ENCODE measurements around the gene UTS2B. TPM values are rescaled to one million over a fixed set of nuclear protein-coding genes. Genes with fewer than 3 reads are reported as not detected.

UTS2B gene
- total RNA-seq, 1 donor from 2014 or later, result 0.70 TPM

DNA sequence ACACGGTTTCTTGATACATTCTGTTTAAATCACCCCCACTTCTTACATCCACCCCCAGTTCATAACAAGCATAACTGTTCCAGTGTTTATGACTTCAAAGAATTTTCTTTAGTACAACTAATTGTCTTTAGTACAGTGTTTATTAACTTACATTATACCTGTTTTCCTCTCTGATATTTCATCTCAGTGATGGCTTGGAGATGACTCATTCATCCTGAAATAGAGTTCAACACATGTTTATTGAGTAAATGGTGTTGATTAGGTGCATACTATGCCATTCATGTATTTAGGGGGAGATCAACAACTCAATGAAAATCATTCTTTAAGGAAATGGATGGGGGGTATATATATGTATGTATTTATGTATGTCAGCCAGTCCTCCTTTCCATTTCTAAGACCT lies 21.7 kb upstream of the UTS2B start:
- H3K4me1 Mint-ChIP-seq, result peaks cover 22% of the 10 kb centered on the region
- no peaks in the 10 kb centered on the region for H3K27me3 Mint-ChIP-seq (ENCODE audit: low read depth)
- H3K4me3 Mint-ChIP-seq, result no peak overlapping the region
- no peak for DNase-seq (ENCODE audit: low read depth, low spot score)
- no peaks in the 10 kb centered on the region for H3K36me3 Mint-ChIP-seq (ENCODE audit: low read depth)
- H3K9me3 Mint-ChIP-seq, result no peaks in the 10 kb centered on the region
- TF ChIP-seq, protein P1, sequence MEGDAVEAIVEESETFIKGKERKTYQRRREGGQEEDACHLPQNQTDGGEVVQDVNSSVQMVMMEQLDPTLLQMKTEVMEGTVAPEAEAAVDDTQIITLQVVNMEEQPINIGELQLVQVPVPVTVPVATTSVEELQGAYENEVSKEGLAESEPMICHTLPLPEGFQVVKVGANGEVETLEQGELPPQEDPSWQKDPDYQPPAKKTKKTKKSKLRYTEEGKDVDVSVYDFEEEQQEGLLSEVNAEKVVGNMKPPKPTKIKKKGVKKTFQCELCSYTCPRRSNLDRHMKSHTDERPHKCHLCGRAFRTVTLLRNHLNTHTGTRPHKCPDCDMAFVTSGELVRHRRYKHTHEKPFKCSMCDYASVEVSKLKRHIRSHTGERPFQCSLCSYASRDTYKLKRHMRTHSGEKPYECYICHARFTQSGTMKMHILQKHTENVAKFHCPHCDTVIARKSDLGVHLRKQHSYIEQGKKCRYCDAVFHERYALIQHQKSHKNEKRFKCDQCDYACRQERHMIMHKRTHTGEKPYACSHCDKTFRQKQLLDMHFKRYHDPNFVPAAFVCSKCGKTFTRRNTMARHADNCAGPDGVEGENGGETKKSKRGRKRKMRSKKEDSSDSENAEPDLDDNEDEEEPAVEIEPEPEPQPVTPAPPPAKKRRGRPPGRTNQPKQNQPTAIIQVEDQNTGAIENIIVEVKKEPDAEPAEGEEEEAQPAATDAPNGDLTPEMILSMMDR (conservative IDR thresholded peaks at IDR 0.05), result no peak
- no peak overlapping the region for H3K27ac Mint-ChIP-seq (ENCODE audit: unreplicated experiment)

DNA sequence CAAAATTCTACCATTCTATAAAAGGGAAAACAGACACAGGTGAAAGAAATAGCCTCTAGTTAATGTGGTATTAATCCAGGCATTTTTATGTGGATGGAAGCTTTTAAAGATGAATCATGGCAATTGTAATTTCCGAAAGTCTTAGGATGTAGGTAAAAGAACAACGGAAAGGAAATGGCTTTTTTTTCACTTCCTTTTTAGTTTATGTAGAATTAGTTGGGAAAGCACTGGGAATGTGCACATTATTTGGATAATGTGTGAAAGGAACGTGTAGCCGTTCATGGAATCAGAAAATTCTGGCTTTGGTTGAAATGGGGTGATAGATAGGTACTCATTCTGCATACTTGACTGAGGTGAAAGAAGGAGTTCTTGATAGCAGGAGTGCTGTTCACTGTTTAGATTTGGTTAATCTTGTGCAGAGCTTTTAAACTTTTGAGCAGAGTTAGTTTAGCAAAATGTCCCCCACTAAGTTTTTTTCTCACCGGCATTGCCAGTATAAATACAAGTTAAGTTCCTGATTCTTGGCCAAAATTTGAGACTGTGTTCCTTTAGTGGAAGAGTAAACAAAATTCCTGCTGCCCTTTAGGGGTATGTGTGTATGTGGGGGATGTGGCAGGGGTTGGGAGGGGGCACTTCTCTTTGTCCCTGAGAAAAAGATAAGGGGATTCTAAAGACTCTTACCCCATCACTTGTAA lies 20.2 kb upstream of the UTS2B start:
- H3K9me3 Mint-ChIP-seq, result no peaks in the 10 kb centered on the region
- no peak overlapping the region for H3K4me3 Mint-ChIP-seq
- TF ChIP-seq, protein P1 (conservative IDR thresholded peaks at IDR 0.05), result no peak
- H3K36me3 Mint-ChIP-seq (ENCODE audit: low read depth), result no peaks in the 10 kb centered on the region
- no peaks in the 10 kb centered on the region for H3K27me3 Mint-ChIP-seq (ENCODE audit: low read depth)
- DNase-seq (ENCODE audit: low read depth, low spot score), result no peak
- H3K27ac Mint-ChIP-seq (ENCODE audit: unreplicated experiment), result peak overlapping the region; percentile 63
- H3K4me1 Mint-ChIP-seq, result peaks cover 22% of the 10 kb centered on the region

DNA sequence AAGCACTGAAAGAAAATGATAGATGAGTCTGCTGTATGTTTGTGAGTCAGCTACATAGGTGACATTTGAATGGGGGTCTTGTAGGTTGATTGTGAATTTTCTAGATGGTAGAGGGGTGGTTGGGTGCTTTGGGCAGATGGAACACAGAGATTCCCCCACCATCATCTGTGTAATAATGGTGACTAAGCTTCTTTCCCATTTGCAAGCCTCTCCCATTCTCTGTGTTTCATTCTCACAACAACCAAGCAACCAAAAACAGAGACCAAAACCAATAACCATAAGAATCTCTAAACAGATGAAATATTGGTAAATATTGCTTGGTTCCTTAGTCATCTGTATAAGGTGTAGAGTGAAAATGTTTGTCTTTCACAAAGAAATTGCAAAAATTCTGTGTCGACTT lies 17.8 kb upstream of the UTS2B start:
- Mint-ChIP-seq H3K27ac (ENCODE audit: unreplicated experiment) (no peak overlapping the region), H3K36me3 (ENCODE audit: low read depth) (no peaks in the 10 kb centered on the region), H3K27me3 (ENCODE audit: low read depth) (no peaks in the 10 kb centered on the region), H3K4me1 (peaks cover 28% of the 10 kb centered on the region), H3K4me3 (no peak overlapping the region), H3K9me3 (no peaks in the 10 kb centered on the region)
- TF ChIP-seq, protein P1 (conservative IDR thresholded peaks at IDR 0.05), result no peak
- DNase-seq (ENCODE audit: low read depth, low spot score), result no peak

DNA sequence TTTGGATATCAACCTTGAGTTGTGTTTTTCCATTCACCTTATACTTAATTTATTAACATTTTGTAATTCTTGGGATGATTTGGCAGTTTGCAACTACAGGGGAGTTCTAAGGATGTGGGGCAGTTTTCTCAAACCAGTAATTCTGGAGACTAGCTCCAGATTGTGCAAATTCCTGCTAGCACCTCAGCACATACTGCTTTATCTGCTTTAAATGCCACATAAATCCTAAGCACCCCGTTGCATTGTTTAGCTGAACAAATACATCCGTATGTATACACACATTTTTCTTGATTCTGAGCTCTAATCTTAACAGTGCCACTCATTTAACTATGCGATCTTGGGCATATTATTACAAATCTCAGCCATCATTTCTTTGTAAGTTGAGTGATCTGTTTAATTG lies 16.9 kb upstream of the UTS2B start:
- Mint-ChIP-seq H3K36me3 (ENCODE audit: low read depth) (no peaks in the 10 kb centered on the region), H3K9me3 (no peaks in the 10 kb centered on the region), H3K27ac (ENCODE audit: unreplicated experiment) (no peak overlapping the region), H3K27me3 (ENCODE audit: low read depth) (no peaks in the 10 kb centered on the region), H3K4me3 (no peak overlapping the region), H3K4me1 (peaks cover 32% of the 10 kb centered on the region)
- DNase-seq (ENCODE audit: low read depth, low spot score), result no peak
- TF ChIP-seq, protein P1 (conservative IDR thresholded peaks at IDR 0.05), result no peak

DNA sequence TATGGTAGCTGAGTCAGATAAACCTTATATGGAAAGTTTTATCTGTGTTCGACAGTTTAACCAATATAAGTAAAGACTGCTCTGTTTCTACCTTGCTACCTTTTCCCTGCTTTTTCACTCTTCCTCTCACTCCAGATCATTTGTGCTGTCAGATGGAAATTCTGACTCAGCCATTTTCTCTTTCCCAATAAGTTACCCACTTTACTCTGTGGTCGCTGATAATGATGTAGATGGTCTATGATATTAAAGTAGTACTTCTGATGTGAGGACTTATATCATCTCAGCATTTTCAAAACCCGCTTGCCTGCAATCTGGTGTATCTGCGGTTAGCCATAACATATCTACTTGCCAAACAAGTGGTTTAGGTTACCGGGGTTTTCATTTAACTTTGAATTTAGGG lies 15.0 kb upstream of the UTS2B start:
- Mint-ChIP-seq H3K4me3 (no peak overlapping the region), H3K36me3 (ENCODE audit: low read depth) (no peaks in the 10 kb centered on the region), H3K27ac (ENCODE audit: unreplicated experiment) (no peak overlapping the region), H3K27me3 (ENCODE audit: low read depth) (no peaks in the 10 kb centered on the region), H3K9me3 (no peaks in the 10 kb centered on the region), H3K4me1 (peaks cover 28% of the 10 kb centered on the region)
- TF ChIP-seq, protein P1 (conservative IDR thresholded peaks at IDR 0.05), result no peak
- no peak for DNase-seq (ENCODE audit: low read depth, low spot score)

Measured in neural crest cell (in vitro differentiated cells).